GM20431 (cell line): ENCODE data around the gene HIVEP3.

ENCODE experiments used
- in situ Hi-C: fragments of 300-500 bp; cut with MseI, MboI; formaldehyde crosslinking; loops from one replicate; pipeline ENCODE4 v1.15.0; 2020; ENCODE audit warnings: low sequenced_read_pairs; ENCODE audit not compliant: unreplicated experiment

The HIVEP3 gene

GRCh38 chr1:41799723-41800122 is 119.0 kb downstream of the HIVEP3 start:
- in situ Hi-C loops = no loop called here

GRCh38 chr1:41799205-41799604 is 119.5 kb downstream of the HIVEP3 start:
- in situ Hi-C loops = no loop called here

GRCh38 chr1:41795205-41795762 is 123.4 kb downstream of the HIVEP3 start:
- in situ Hi-C loops = no loop called here

- in situ Hi-C loops = no loop called here
Measured at GRCh38 chr1:41794031-41794430, 124.7 kb downstream of the HIVEP3 start.

- in situ Hi-C loops = no loop called here
Measured at GRCh38 chr1:41792485-41792770, 126.3 kb downstream of the HIVEP3 start.

- in situ Hi-C loops = no loop called here
Measured at GRCh38 chr1:41791667-41792484, 126.8 kb downstream of the HIVEP3 start.

- in situ Hi-C loops = no loop called here
Measured at GRCh38 chr1:41790351-41790750, 128.4 kb downstream of the HIVEP3 start.

- in situ Hi-C loops = no loop called here
Measured at GRCh38 chr1:41789661-41790330, 128.9 kb downstream of the HIVEP3 start.

- in situ Hi-C loops = no loop called here
Measured at GRCh38 chr1:41788427-41788826, 130.3 kb downstream of the HIVEP3 start.

GRCh38 chr1:41784531-41785274 is 134.0 kb downstream of the HIVEP3 start:
- in situ Hi-C loops = no loop called here

GRCh38 chr1:41783189-41783639 is 135.5 kb downstream of the HIVEP3 start:
- in situ Hi-C loops = no loop called here

- in situ Hi-C loops = no loop called here
Measured at GRCh38 chr1:41780916-41781315, 137.8 kb downstream of the HIVEP3 start.

- in situ Hi-C loops = no loop called here
Measured at GRCh38 chr1:41780322-41780721, 138.4 kb downstream of the HIVEP3 start.

GRCh38 chr1:41779360-41779759 is 139.4 kb downstream of the HIVEP3 start:
- in situ Hi-C loops = no loop called here

GRCh38 chr1:41777695-41778094 is 141.0 kb downstream of the HIVEP3 start:
- in situ Hi-C loops = no loop called here

GRCh38 chr1:41776891-41777441 is 141.8 kb downstream of the HIVEP3 start:
- in situ Hi-C loops = no loop called here

- in situ Hi-C loops = no loop called here
Measured at GRCh38 chr1:41775956-41776585, 142.7 kb downstream of the HIVEP3 start.

GRCh38 chr1:41774471-41774990 is 144.2 kb downstream of the HIVEP3 start:
- in situ Hi-C loops = loop anchor here (25.0 kb wide), 1 partner anchor 187 kb away; no protein-coding TSS in a partner anchor

GRCh38 chr1:41773842-41774241 is 144.9 kb downstream of the HIVEP3 start:
- in situ Hi-C loops = loop anchor here (25.0 kb wide), 1 partner anchor 187 kb away; no protein-coding TSS in a partner anchor
